ENCODE data around the gene R3HDM4.

GRCh38 chr19:950352-951066 lies 37.5 kb upstream of the R3HDM4 start:
- TF ChIP-seq SIN3A (IDR thresholded peaks at IDR 0.05; ENCODE audit: borderline replicate concordance, insufficient read depth, low read length) (no peak), TAF1 (IDR thresholded peaks at IDR 0.05; ENCODE audit: borderline replicate concordance, insufficient read depth, low read length) (no peak), POLR2AphosphoS5 (IDR thresholded peaks at IDR 0.05; ENCODE audit: low read depth, low read length) (no peak)
- TF ChIP-seq, protein P1, sequence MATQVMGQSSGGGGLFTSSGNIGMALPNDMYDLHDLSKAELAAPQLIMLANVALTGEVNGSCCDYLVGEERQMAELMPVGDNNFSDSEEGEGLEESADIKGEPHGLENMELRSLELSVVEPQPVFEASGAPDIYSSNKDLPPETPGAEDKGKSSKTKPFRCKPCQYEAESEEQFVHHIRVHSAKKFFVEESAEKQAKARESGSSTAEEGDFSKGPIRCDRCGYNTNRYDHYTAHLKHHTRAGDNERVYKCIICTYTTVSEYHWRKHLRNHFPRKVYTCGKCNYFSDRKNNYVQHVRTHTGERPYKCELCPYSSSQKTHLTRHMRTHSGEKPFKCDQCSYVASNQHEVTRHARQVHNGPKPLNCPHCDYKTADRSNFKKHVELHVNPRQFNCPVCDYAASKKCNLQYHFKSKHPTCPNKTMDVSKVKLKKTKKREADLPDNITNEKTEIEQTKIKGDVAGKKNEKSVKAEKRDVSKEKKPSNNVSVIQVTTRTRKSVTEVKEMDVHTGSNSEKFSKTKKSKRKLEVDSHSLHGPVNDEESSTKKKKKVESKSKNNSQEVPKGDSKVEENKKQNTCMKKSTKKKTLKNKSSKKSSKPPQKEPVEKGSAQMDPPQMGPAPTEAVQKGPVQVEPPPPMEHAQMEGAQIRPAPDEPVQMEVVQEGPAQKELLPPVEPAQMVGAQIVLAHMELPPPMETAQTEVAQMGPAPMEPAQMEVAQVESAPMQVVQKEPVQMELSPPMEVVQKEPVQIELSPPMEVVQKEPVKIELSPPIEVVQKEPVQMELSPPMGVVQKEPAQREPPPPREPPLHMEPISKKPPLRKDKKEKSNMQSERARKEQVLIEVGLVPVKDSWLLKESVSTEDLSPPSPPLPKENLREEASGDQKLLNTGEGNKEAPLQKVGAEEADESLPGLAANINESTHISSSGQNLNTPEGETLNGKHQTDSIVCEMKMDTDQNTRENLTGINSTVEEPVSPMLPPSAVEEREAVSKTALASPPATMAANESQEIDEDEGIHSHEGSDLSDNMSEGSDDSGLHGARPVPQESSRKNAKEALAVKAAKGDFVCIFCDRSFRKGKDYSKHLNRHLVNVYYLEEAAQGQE (IDR thresholded peaks at IDR 0.05; ENCODE audit: insufficient read depth in 1 of 2, low read depth in 2 of 2, low read length in 2 of 2), result no peak
